H1 (cell line): ENCODE results near the gene SLC8A1. TPM values are rescaled to one million over a fixed set of nuclear protein-coding genes. Genes with fewer than 3 reads are reported as not detected.

Experiments
- CTCF ChIA-PET: fragments of 300-600 bp; sonication (Branson Sonifier 250); formaldehyde crosslinking; loops from one replicate; lab custom pipeline; 2021; ENCODE audit not compliant: partially characterized antibody; lab: Charles Lee
- POLR2A ChIA-PET: fragments of 300-600 bp; sonication (Branson Sonifier 250); formaldehyde crosslinking; loops from one replicate; lab custom pipeline; 2021; ENCODE audit warnings: inconsistent platforms; ENCODE audit not compliant: partially characterized antibody; lab: Charles Lee
- DNase-seq, 2 experiments: peaks; one replicate each; pipeline versions ENCODE4 v3.0.0 to v3.0.0-alpha.2; 2010 to 2022; ENCODE audit warnings: low spot score in 2 of 2, low read depth in 1 of 2, mixed read lengths in 1 of 2
- FAIRE-seq: peaks from 2 replicates; lab custom pipeline; 2011; peaks lifted over from hg19 to GRCh38; lab: Jason Lieb, UNC
- H2AFZ ChIP-seq: 2 replicates; pipeline ENCODE4 v1.8.1; 2012; ENCODE audit warnings: low read length, inconsistent platforms
- H2AK5ac ChIP-seq: 2 replicates; pipeline ENCODE4 v1.6.1; 2013; ENCODE audit warnings: low read depth, low read length
- H2BK120ac ChIP-seq: replicated peaks from 2 replicates; pipeline ENCODE3; 2013; ENCODE audit warnings: low read depth, low read length, inconsistent platforms
- H2BK12ac ChIP-seq: 2 replicates; pipeline ENCODE4 v1.6.1; 2013; ENCODE audit warnings: low read depth, low read length
- H2BK15ac ChIP-seq: 2 replicates; pipeline ENCODE4 v1.6.1; 2013; ENCODE audit warnings: low read length
- H2BK20ac ChIP-seq: 2 replicates; pipeline ENCODE4 v1.6.1; 2013; ENCODE audit warnings: low read length
- H2BK5ac ChIP-seq: 2 replicates; pipeline ENCODE4 v1.6.1; 2013; ENCODE audit warnings: low read depth, low read length
- H3K14ac ChIP-seq: 2 replicates; pipeline ENCODE4 v1.6.1; 2013; ENCODE audit warnings: inconsistent platforms; ENCODE audit not compliant: insufficient read length
- H3K18ac ChIP-seq: 2 replicates; pipeline ENCODE4 v1.6.1; 2013; ENCODE audit warnings: low read length; ENCODE audit errors: extremely low read depth
- H3K23ac ChIP-seq: 2 replicates; pipeline ENCODE4 v1.6.1; 2013; ENCODE audit warnings: inconsistent platforms; ENCODE audit not compliant: insufficient read length
- H3K23me2 ChIP-seq: 2 replicates; pipeline ENCODE4 v1.6.1; 2013; ENCODE audit warnings: low read depth, low read length
- H3K27ac ChIP-seq: 2 replicates; pipeline ENCODE4 v1.6.1; 2011; ENCODE audit warnings: low read depth, low read length, inconsistent platforms
- H3K27me3 ChIP-seq, 4 experiments: replicated peaks in 1 of 4; 1 replicate in 1 of 4; 2 replicates in 3 of 4; pipeline versions ENCODE4 v1.6.1 to v1.8.1; 2011 to 2013; ENCODE audit warnings: low read length in 3 of 4, mild to moderate bottlenecking in 3 of 4, inconsistent platforms in 2 of 4, mixed read lengths in 2 of 4, moderate library complexity in 1 of 4; ENCODE audit not compliant: control insufficient read depth in 3 of 4, insufficient read depth in 3 of 4; ENCODE audit errors: extremely low read depth in 1 of 4
- H3K36me3 ChIP-seq, 4 experiments: 2 replicates each; pipeline versions ENCODE4 v1.6.1 to v1.8.1; 2011 to 2013; ENCODE audit warnings: mild to moderate bottlenecking in 4 of 4, low read length in 3 of 4, moderate library complexity in 2 of 4, control low read depth in 1 of 4, inconsistent platforms in 1 of 4; ENCODE audit not compliant: insufficient read depth in 4 of 4, control insufficient read depth in 2 of 4
- H3K4ac ChIP-seq: replicated peaks from 2 replicates; pipeline ENCODE3; 2013; ENCODE audit warnings: low read length, low read depth, mixed read lengths, inconsistent platforms; ENCODE audit not compliant: insufficient read length
- H3K4me1 ChIP-seq, 4 experiments: replicated peaks in 1 of 4; 1 replicate in 1 of 4; 2 replicates in 3 of 4; pipeline versions ENCODE4 v1.6.1 to v1.8.1; 2011 to 2013; ENCODE audit warnings: low read length in 3 of 4, inconsistent platforms in 2 of 4, mixed read lengths in 1 of 4; ENCODE audit not compliant: insufficient read depth in 4 of 4, control insufficient read depth in 3 of 4
- H3K4me2 ChIP-seq, 2 experiments: 2 replicates each; pipeline versions ENCODE4 v1.6.1 to v1.8.1; 2011 to 2013; ENCODE audit warnings: low read depth in 2 of 2, low read length in 2 of 2, control low read depth in 1 of 2, inconsistent platforms in 1 of 2, mild to moderate bottlenecking in 1 of 2; ENCODE audit not compliant: insufficient read depth in 1 of 2
- H3K4me3 ChIP-seq, 4 experiments: fragments of 200-600, 300-600 bp in 1 of 4; sonication (generic), shearing (Covaris generic), sonication (Bioruptor Twin) in 1 of 4; 2 replicates each; pipeline versions ENCODE4 v1.5.1 to v1.8.1; 2011 to 2016; ENCODE audit warnings: low read length in 4 of 4, low read depth in 3 of 4, control low read depth in 2 of 4, inconsistent platforms in 2 of 4, mild to moderate bottlenecking in 2 of 4, mixed read lengths in 1 of 4, moderate library complexity in 1 of 4; ENCODE audit not compliant: insufficient read depth in 2 of 4; ENCODE audit errors: extremely low read depth in 1 of 4
- H3K56ac ChIP-seq: replicated peaks from 2 replicates; pipeline ENCODE3; 2013; ENCODE audit warnings: low read depth, mild to moderate bottlenecking, mixed read lengths, low read length, inconsistent platforms; ENCODE audit not compliant: insufficient read length
- H3K79me1 ChIP-seq: 2 replicates; pipeline ENCODE4 v1.6.1; 2013; ENCODE audit warnings: low read depth, low read length, control low read depth
- H3K79me2 ChIP-seq, 2 experiments: 2 replicates each; pipeline versions ENCODE4 v1.6.1 to v1.8.1; 2012 to 2013; ENCODE audit warnings: low read length in 2 of 2, mild to moderate bottlenecking in 2 of 2, inconsistent platforms in 1 of 2; ENCODE audit not compliant: insufficient read depth in 2 of 2, control insufficient read depth in 1 of 2
- H3K9ac ChIP-seq, 4 experiments: replicated peaks in 1 of 4; 1 replicate in 1 of 4; 2 replicates in 3 of 4; pipeline versions ENCODE4 v1.6.1 to v1.8.1; 2011 to 2013; ENCODE audit warnings: low read depth in 3 of 4, low read length in 3 of 4, control low read depth in 2 of 4, mild to moderate bottlenecking in 2 of 4, moderate library complexity in 2 of 4, inconsistent platforms in 1 of 4; ENCODE audit errors: extremely low read depth in 1 of 4
- H3K9me3 ChIP-seq, 2 experiments: 2 replicates each; pipeline versions ENCODE4 v1.6.1 to v1.8.1; 2012 to 2013; ENCODE audit warnings: mild to moderate bottlenecking in 2 of 2, moderate library complexity in 2 of 2, control low read depth in 1 of 2, inconsistent platforms in 1 of 2, low read depth in 1 of 2, low read length in 1 of 2, mixed read lengths in 1 of 2; ENCODE audit not compliant: insufficient read depth in 2 of 2
- H4K20me1 ChIP-seq, 2 experiments: replicated peaks in 1 of 2; 2 replicates each; pipeline versions ENCODE3 to v1.8.1; 2011 to 2013; ENCODE audit warnings: inconsistent platforms in 2 of 2, low read length in 2 of 2, mild to moderate bottlenecking in 1 of 2; ENCODE audit not compliant: insufficient read depth in 2 of 2, control insufficient read depth in 1 of 2
- H4K5ac ChIP-seq: 2 replicates; pipeline ENCODE4 v1.6.1; 2013; ENCODE audit warnings: low read length, low read depth, mixed read lengths, inconsistent platforms; ENCODE audit not compliant: insufficient read length
- H4K8ac ChIP-seq: 2 replicates; pipeline ENCODE4 v1.8.0; 2013; ENCODE audit warnings: mild to moderate bottlenecking, moderate library complexity, low read length, inconsistent platforms; ENCODE audit not compliant: insufficient read depth; ENCODE audit errors: extremely low read depth
- H4K91ac ChIP-seq: replicated peaks from 2 replicates; pipeline ENCODE3; 2013; ENCODE audit warnings: low read length, mixed read lengths, inconsistent platforms; ENCODE audit not compliant: insufficient read length
- ATF2 ChIP-seq: IDR thresholded peaks from 2 replicates; pipeline ENCODE4 v1.6.1; 2012; ENCODE audit warnings: low read length, inconsistent platforms
- POLR2AphosphoS5 ChIP-seq: IDR thresholded peaks from 2 replicates; pipeline ENCODE4 v1.6.1; 2011; ENCODE audit warnings: low read depth, low read length
- TEAD4 ChIP-seq: IDR thresholded peaks from 2 replicates; pipeline ENCODE4 v1.6.1; 2012; ENCODE audit warnings: low read depth, low read length, inconsistent platforms, mixed read lengths
- WGBS, 2 experiments: shearing (Covaris generic) in 1 of 2; methylation state at CpG; one replicate each; pipeline versions ENCODE4 v1.1.6 to v1.1.7; 2013 to 2015; ENCODE audit warnings: low lambda C conversion rate in 2 of 2, mixed read lengths in 2 of 2, inconsistent platforms in 1 of 2, low coverage in 1 of 2, missing lambda C conversion rate in 1 of 2; ENCODE audit not compliant: insufficient replicate concordance in 2 of 2, insufficient coverage in 1 of 2, insufficient read length in 1 of 2; ENCODE audit errors: extremely low coverage in 1 of 2, missing lambda C conversion rate in 1 of 2; 5-methylcytosine and 5-hydroxymethylcytosine counted together
- polyA plus RNA-seq, 7 experiments: library from polyadenylated mRNA; depleted of rRNA in 3 of 7; stranded (reverse) in 5 of 7; unstranded in 2 of 7; fragments of >200 nt in 5 of 7; fragments of 200-250 nt in 2 of 7; gene quantifications; 1 replicate in 5 of 7; 2 replicates in 1 of 7; 4 replicates in 1 of 7; pipeline versions ENCODE4 v1.2.1 to v1.2.3, GENCODE V29; 2011 to 2013; ENCODE audit warnings: missing spikeins in 2 of 7, mixed read lengths in 2 of 7
- total RNA-seq: library from RNA; stranded (reverse); fragmentation: NEBNext Ultra II Directional; extraction: Animal tissue kit (Norgen Biotek cat#: 25700); gene quantifications from 2 replicates; pipeline ENCODE4 v1.2.1, GENCODE V29; 2021

SLC8A1 gene
- total and polyA plus RNA-seq, 2 of the 8 experiments (the other 6 are each of a cell fraction or from before 2014, with no cell fraction given) = 0.68 to 3.6 TPM

GRCh38 chr2:40428439-40428838 is 23.5 kb downstream of the SLC8A1 start:
- Histone ChIP-seq H2BK20ac (no peak overlapping the region), H2BK12ac (no peak overlapping the region), H4K20me1 (no peaks in the 10 kb centered on the region), H4K8ac (no peak overlapping the region), H3K27ac (no peak overlapping the region), H4K5ac (no peak overlapping the region), H3K79me1 (no peaks in the 10 kb centered on the region), H3K4me3 (no peak overlapping the region), H3K18ac (no peak overlapping the region), H2AK5ac (no peak overlapping the region), H3K79me2 (no peaks in the 10 kb centered on the region), H3K4me1 (no peaks in the 10 kb centered on the region), H2BK15ac (no peak overlapping the region), H2BK120ac (no peak overlapping the region), H3K4me2 (no peak overlapping the region), H3K4ac (no peak overlapping the region), H2BK5ac (no peak overlapping the region), H3K56ac (no peak overlapping the region), H3K27me3 (no peaks in the 10 kb centered on the region), H3K9me3 (no peaks in the 10 kb centered on the region), H3K23me2 (no peaks in the 10 kb centered on the region), H3K9ac (no peak overlapping the region), H2AFZ (no peak overlapping the region), H3K36me3 (no peaks in the 10 kb centered on the region), H3K14ac (no peak overlapping the region), H4K91ac (no peak overlapping the region), H3K23ac (no peak overlapping the region)
- FAIRE-seq (no peak), DNase-seq (no peak)
- ChIA-PET CTCF (interaction anchor here (1.3 kb wide), 1 partner anchor 21 kb away, joined by 3 read pairs; no protein-coding TSS in a partner anchor), POLR2A (no interaction called here)
- WGBS, 2 experiments = 93% methylated on average over 6 of the region's 6 CpGs; no CpG with 5 or more reads in 1 of the 2 experiments
- TF ChIP-seq ATF2 (no peak), POLR2AphosphoS5 (no peak), TEAD4 (no peak)
